Mesenchymal stem cell (in vitro differentiated cells and primary cell): ENCODE data around the gene DEF6.

Source experiments
- DNase-seq: peaks from one replicate; pipeline ENCODE4 v3.0.0-alpha.2; 2013
- H2AFZ ChIP-seq: one replicate; pipeline ENCODE4 v1.6.1; 2013; ENCODE audit warnings: low read depth, mild to moderate bottlenecking, control low read depth, inconsistent platforms, low read length, moderate library complexity
- H2AK5ac ChIP-seq: 2 replicates; pipeline ENCODE4 v1.6.1; 2013; ENCODE audit warnings: low read length, moderate library complexity, mild to moderate bottlenecking, inconsistent platforms; ENCODE audit not compliant: severe bottlenecking
- H2BK120ac ChIP-seq: one replicate; pipeline ENCODE4 v1.6.1; 2013; ENCODE audit warnings: low read depth, mild to moderate bottlenecking, inconsistent platforms, low read length, moderate library complexity
- H2BK12ac ChIP-seq, 2 experiments: one replicate each; pipeline ENCODE4 v1.6.1; 2013; ENCODE audit warnings: inconsistent platforms in 2 of 2, low read length in 2 of 2, mild to moderate bottlenecking in 2 of 2, moderate library complexity in 2 of 2, control low read depth in 1 of 2
- H2BK15ac ChIP-seq: one replicate; pipeline ENCODE4 v1.6.1; 2013; ENCODE audit warnings: mild to moderate bottlenecking, low read depth, inconsistent platforms; ENCODE audit not compliant: poor library complexity, severe bottlenecking
- H2BK5ac ChIP-seq: 2 replicates; pipeline ENCODE4 v1.6.1; 2013; ENCODE audit warnings: low read depth, mild to moderate bottlenecking, low read length, control low read depth, inconsistent platforms; ENCODE audit not compliant: poor library complexity, severe bottlenecking
- H3K14ac ChIP-seq, 2 experiments: one replicate each; pipeline ENCODE4 v1.6.1; 2013; ENCODE audit warnings: inconsistent platforms in 2 of 2, low read length in 2 of 2, control low read depth in 1 of 2, mild to moderate bottlenecking in 1 of 2, moderate library complexity in 1 of 2
- H3K18ac ChIP-seq, 2 experiments: one replicate each; pipeline ENCODE4 v1.6.1; 2013; ENCODE audit warnings: inconsistent platforms in 2 of 2, low read length in 2 of 2, control low read depth in 1 of 2, low read depth in 1 of 2, mild to moderate bottlenecking in 1 of 2
- H3K23ac ChIP-seq, 2 experiments: one replicate each; pipeline ENCODE4 v1.6.1; 2013; ENCODE audit warnings: inconsistent platforms in 2 of 2, low read length in 2 of 2, mild to moderate bottlenecking in 2 of 2, moderate library complexity in 2 of 2, control low read depth in 1 of 2
- H3K27ac ChIP-seq: 2 replicates; pipeline ENCODE4 v1.5.1; 2013; ENCODE audit warnings: mild to moderate bottlenecking, moderate library complexity, low read length, control low read depth, inconsistent platforms; ENCODE audit not compliant: poor library complexity, severe bottlenecking
- H3K27me3 ChIP-seq, 2 experiments: 2 replicates each; pipeline versions ENCODE4 v1.6.1 to v1.7.0; 2013; ENCODE audit warnings: low read length in 2 of 2, mild to moderate bottlenecking in 2 of 2, moderate library complexity in 2 of 2, control low read depth in 1 of 2, inconsistent platforms in 1 of 2; ENCODE audit not compliant: control insufficient read depth in 1 of 2, insufficient read depth in 1 of 2
- H3K36me3 ChIP-seq, 2 experiments: 2 replicates each; pipeline versions ENCODE4 v1.6.1 to v1.7.0; 2013; ENCODE audit warnings: low read length in 2 of 2, control low read depth in 1 of 2, inconsistent platforms in 1 of 2, low read depth in 1 of 2, mild to moderate bottlenecking in 1 of 2; ENCODE audit not compliant: insufficient read depth in 2 of 2, control insufficient read depth in 1 of 2
- H3K4ac ChIP-seq, 2 experiments: one replicate each; pipeline ENCODE4 v1.6.1; 2013; ENCODE audit warnings: inconsistent platforms in 2 of 2, low read length in 2 of 2, mild to moderate bottlenecking in 2 of 2, moderate library complexity in 2 of 2, control low read depth in 1 of 2, low read depth in 1 of 2
- H3K4me1 ChIP-seq: 2 replicates; pipeline ENCODE4 v1.6.1; 2013; ENCODE audit warnings: low read depth, low read length, control low read depth; ENCODE audit not compliant: control insufficient read depth, insufficient read depth
- H3K4me2 ChIP-seq: 2 replicates; pipeline ENCODE4 v1.6.1; 2013; ENCODE audit warnings: low read length, mild to moderate bottlenecking, inconsistent platforms; ENCODE audit not compliant: poor library complexity, severe bottlenecking
- H3K4me3 ChIP-seq, 2 experiments: 2 replicates each; pipeline versions ENCODE4 v1.5.1 to v1.7.0; 2013; ENCODE audit warnings: low read length in 2 of 2, mild to moderate bottlenecking in 2 of 2, control low read depth in 1 of 2, low read depth in 1 of 2; ENCODE audit not compliant: insufficient read depth in 1 of 2
- H3K79me1 ChIP-seq: replicated peaks from 2 replicates; pipeline ENCODE4 v1.6.1; 2013; ENCODE audit warnings: mild to moderate bottlenecking, control low read depth, low read length, inconsistent platforms; ENCODE audit not compliant: poor library complexity, severe bottlenecking
- H3K9ac ChIP-seq: 2 replicates; pipeline ENCODE4 v1.7.0; 2013; ENCODE audit warnings: mild to moderate bottlenecking, low read length, moderate library complexity
- H3K9me3 ChIP-seq: 2 replicates; pipeline ENCODE4 v1.7.0; 2013; ENCODE audit warnings: mild to moderate bottlenecking, low read length; ENCODE audit not compliant: control insufficient read depth
- H4K8ac ChIP-seq: one replicate; pipeline ENCODE4 v1.6.1; 2013; ENCODE audit warnings: inconsistent platforms, mild to moderate bottlenecking, low read length, moderate library complexity
- H4K91ac ChIP-seq: one replicate; pipeline ENCODE4 v1.6.1; 2013; ENCODE audit warnings: mild to moderate bottlenecking, low read length, inconsistent platforms
- WGBS: methylation state at CpG from one replicate; pipeline ENCODE4 v1.1.7; 2013; ENCODE audit warnings: mixed read lengths; 5-methylcytosine and 5-hydroxymethylcytosine counted together

The DEF6 gene

GRCh38 chr6:35319346-35320030, 21.9 kb downstream of the DEF6 start:
- no peak overlapping the region for H4K91ac ChIP-seq
- H3K23ac ChIP-seq, result no peak overlapping the region
- no peaks in the 10 kb centered on the region for H3K79me1 ChIP-seq
- H3K9me3 ChIP-seq, result peaks cover 6% of the 10 kb centered on the region
- H2BK5ac ChIP-seq, result no peak overlapping the region
- no peak overlapping the region for H3K9ac ChIP-seq
- H4K8ac ChIP-seq, result no peak overlapping the region
- H3K4ac ChIP-seq, result no peak overlapping the region
- H3K4me2 ChIP-seq, result no peak overlapping the region
- no peak overlapping the region for H3K18ac ChIP-seq
- peaks cover 6 to 41% of the 10 kb centered on the region in 2 experiments for H3K27me3 ChIP-seq
- no peak overlapping the region for H2BK15ac ChIP-seq
- peak overlapping the region in 1 of 2 experiments; percentile 68 for H3K14ac ChIP-seq
- H2AK5ac ChIP-seq, result no peak overlapping the region
- WGBS, result 98% methylated on average over 18 of the region's 20 CpGs
- H3K4me3 ChIP-seq, result no peak overlapping the region
- no peak overlapping the region for H3K27ac ChIP-seq
- no peak for DNase-seq
- peaks cover 13% of the 10 kb centered on the region for H3K4me1 ChIP-seq
- no peak overlapping the region for H2BK120ac ChIP-seq
- peaks cover 0 to 7% of the 10 kb centered on the region in 2 experiments for H3K36me3 ChIP-seq
- H2AFZ ChIP-seq, result no peak overlapping the region
- no peak overlapping the region for H2BK12ac ChIP-seq

GRCh38 chr6:35320031-35320410, 22.4 kb downstream of the DEF6 start:
- H2BK12ac ChIP-seq, result no peak overlapping the region
- H3K9ac ChIP-seq, result no peak overlapping the region
- no peak overlapping the region for H2BK120ac ChIP-seq
- H3K18ac ChIP-seq, result no peak overlapping the region
- H3K27ac ChIP-seq, result no peak overlapping the region
- H2BK15ac ChIP-seq, result no peak overlapping the region
- no peak overlapping the region for H3K4me3 ChIP-seq
- H3K14ac ChIP-seq, result no peak overlapping the region
- H3K9me3 ChIP-seq, result peaks cover 6% of the 10 kb centered on the region
- no peak overlapping the region for H2AFZ ChIP-seq
- peaks cover 13% of the 10 kb centered on the region for H3K4me1 ChIP-seq
- peaks cover 6 to 39% of the 10 kb centered on the region in 2 experiments for H3K27me3 ChIP-seq
- H3K4me2 ChIP-seq, result no peak overlapping the region
- H4K8ac ChIP-seq, result no peak overlapping the region
- H2AK5ac ChIP-seq, result no peak overlapping the region
- no peaks in the 10 kb centered on the region for H3K79me1 ChIP-seq
- WGBS, result 100% methylated on average over 2 of the region's 2 CpGs
- H4K91ac ChIP-seq, result no peak overlapping the region
- DNase-seq, result no peak
- no peak overlapping the region for H3K23ac ChIP-seq
- peaks cover 0 to 7% of the 10 kb centered on the region in 2 experiments for H3K36me3 ChIP-seq
- no peak overlapping the region for H3K4ac ChIP-seq
- no peak overlapping the region for H2BK5ac ChIP-seq

GRCh38 chr6:35321091-35321490, 23.5 kb downstream of the DEF6 start:
- H3K4me2 ChIP-seq, result no peak overlapping the region
- no peak overlapping the region for H3K4me3 ChIP-seq
- no peak overlapping the region for H2AK5ac ChIP-seq
- H3K14ac ChIP-seq, result no peak overlapping the region
- peaks cover 0 to 7% of the 10 kb centered on the region in 2 experiments for H3K36me3 ChIP-seq
- no peak overlapping the region for H4K91ac ChIP-seq
- H3K9ac ChIP-seq, result no peak overlapping the region
- H3K4me1 ChIP-seq, result peaks cover 13% of the 10 kb centered on the region
- no peaks in the 10 kb centered on the region for H3K79me1 ChIP-seq
- no peak overlapping the region for H2AFZ ChIP-seq
- no peak overlapping the region for H3K27ac ChIP-seq
- H3K27me3 ChIP-seq, result peaks cover 6 to 34% of the 10 kb centered on the region in 2 experiments
- H3K23ac ChIP-seq, result no peak overlapping the region
- H3K18ac ChIP-seq, result no peak overlapping the region
- no peak for DNase-seq
- H2BK120ac ChIP-seq, result no peak overlapping the region
- no peak overlapping the region for H2BK5ac ChIP-seq
- no peak overlapping the region for H3K4ac ChIP-seq
- H2BK12ac ChIP-seq, result no peak overlapping the region
- H3K9me3 ChIP-seq, result peaks cover 6% of the 10 kb centered on the region
- H4K8ac ChIP-seq, result no peak overlapping the region
- 89% methylated on average over 8 of the region's 8 CpGs for WGBS
- no peak overlapping the region for H2BK15ac ChIP-seq

GRCh38 chr6:35327349-35328027, 29.9 kb downstream of the DEF6 start:
- no peaks in the 10 kb centered on the region for H3K79me1 ChIP-seq
- H3K27ac ChIP-seq, result no peak overlapping the region
- no peak overlapping the region for H3K4me2 ChIP-seq
- no peak overlapping the region for H2BK5ac ChIP-seq
- DNase-seq, result peak; percentile 62
- WGBS, result 9% methylated on average over 6 of the region's 7 CpGs
- no peak overlapping the region for H4K91ac ChIP-seq
- no peak overlapping the region for H3K14ac ChIP-seq
- H3K27me3 ChIP-seq, result peaks cover 0 to 12% of the 10 kb centered on the region in 2 experiments
- no peaks in the 10 kb centered on the region for H3K9me3 ChIP-seq
- H2BK15ac ChIP-seq, result no peak overlapping the region
- no peak overlapping the region for H3K23ac ChIP-seq
- H3K18ac ChIP-seq, result no peak overlapping the region
- H3K36me3 ChIP-seq, result no peaks in the 10 kb centered on the region
- H2BK120ac ChIP-seq, result no peak overlapping the region
- H2AK5ac ChIP-seq, result no peak overlapping the region
- peaks cover 2% of the 10 kb centered on the region for H3K4me1 ChIP-seq
- H3K4me3 ChIP-seq, result no peak overlapping the region
- H4K8ac ChIP-seq, result peak overlapping the region; percentile 19
- no peak overlapping the region for H3K9ac ChIP-seq
- H2AFZ ChIP-seq, result no peak overlapping the region
- no peak overlapping the region for H2BK12ac ChIP-seq
- no peak overlapping the region for H3K4ac ChIP-seq
